ENCODE data around the gene PLVAP.

The PLVAP gene

DNA sequence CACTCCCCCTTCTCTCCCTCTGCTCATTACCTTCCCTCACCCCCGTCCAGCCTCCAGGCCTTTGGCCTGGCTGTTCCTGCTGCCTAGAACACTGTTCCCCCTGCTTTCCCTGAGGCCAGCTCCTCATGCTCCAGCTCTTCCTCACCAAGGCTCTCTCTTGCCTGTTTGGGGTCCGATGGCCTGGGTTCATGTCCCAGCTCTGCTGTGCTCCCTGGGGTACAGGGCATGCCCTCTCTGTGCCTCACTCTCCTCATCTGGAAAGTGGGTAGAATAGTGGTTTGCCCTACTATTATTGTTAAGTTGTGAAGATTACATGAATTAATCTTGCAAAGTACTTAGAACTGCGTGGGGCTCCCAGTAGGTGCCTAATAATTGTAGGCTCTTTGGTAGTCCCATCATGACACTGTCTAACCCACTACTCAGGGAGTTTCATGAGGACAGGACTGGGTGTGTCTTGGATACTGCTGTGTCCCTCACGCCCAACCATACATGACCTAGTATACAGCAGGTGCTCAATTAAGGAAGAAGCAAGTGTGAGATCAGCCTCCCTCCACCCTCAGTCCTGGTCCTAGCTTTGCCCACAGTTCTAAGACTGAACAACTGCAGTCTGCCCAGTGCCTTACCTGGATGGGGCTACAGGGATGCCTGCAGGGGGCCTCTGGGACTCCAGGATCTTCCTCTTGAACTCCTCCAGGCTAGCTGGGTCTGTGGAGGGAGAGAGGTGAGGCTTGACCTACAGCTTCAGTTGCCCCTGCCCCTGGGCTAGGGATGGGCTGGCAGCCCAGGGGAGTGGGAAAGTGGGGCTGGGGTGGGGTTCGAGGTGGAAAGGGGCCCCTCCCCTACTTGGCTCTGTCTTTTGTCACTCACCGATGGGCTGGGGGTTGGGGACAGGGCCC, 17.0 kb downstream of the PLVAP start:
- in situ Hi-C loops (cut with MboI; ENCODE audit: low sequenced_read_pairs) = no loop called here

DNA sequence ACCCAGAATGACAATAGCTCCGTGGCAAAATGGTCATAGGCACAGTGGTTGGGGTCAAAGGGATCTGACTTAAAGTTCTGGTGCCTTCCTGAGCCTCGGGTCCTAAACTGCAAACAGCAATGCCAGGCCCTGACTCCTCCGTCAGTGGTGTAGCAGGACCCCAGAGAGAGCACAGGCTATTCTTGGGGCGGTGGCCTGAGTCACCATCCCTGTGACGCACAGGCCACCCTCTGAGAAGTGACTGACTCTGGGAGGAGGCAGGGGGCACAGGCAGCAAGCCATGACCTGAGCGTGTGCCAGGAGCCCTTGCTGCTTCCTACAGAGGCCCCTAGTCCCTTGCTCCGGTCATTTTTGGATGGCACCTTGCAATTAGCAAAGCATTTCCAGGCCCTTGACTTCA, 18.7 kb downstream of the PLVAP start:
- in situ Hi-C loops (cut with MboI; ENCODE audit: low sequenced_read_pairs) = no loop called here

- in situ Hi-C loops (cut with MboI; ENCODE audit: low sequenced_read_pairs) = no loop called here
Observed at GRCh38 chr19:17357724-17358123, 19.4 kb downstream of the PLVAP start.

DNA sequence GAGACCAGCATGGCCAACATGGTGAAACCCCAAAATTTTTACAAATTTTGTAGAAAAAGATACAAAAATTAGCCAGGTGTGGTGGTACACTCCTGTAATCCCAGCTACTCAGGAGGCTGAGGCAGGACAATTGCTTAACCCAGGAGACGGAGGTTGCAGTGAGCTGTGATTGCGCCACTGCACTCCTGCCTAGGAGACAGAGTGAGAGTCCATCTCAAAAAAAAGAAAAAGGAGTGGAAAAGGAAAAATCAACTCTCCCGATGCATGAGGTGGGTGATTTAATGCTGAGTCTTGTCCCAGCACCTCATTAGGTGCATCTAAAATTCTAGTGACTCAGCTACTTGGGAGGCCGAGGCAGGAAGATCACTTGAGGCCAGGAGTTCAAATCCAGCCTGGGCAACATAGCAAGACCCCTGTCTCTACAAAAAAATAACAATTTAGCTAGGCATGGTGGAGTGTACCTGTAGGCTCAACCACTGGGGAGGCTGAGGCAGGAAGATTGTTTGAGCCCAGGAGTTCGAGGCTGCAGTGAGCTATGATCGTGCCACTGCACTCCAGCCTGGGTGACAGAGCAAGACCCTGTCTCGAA, 20.0 kb downstream of the PLVAP start:
- in situ Hi-C loops (cut with MboI; ENCODE audit: low sequenced_read_pairs) = no loop called here

DNA sequence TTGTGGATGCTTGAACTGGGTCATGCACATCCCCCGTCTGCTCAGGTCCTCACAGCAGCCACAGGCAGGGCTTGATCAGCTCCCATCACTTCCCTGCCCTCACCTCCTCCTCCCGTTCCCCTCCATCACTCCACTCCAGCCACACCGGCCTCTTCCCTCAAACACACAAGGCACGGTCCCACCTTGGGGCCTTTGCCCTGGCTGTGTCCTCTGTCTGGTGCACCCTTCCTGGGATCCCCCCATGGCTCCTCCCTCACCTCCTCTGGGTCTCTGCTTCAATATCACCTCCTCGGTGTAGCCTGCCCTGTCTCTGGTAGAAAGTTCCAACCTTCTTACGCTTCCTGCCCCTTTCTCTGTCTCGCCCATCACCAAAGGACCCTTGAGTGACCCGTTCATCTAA, 23.8 kb downstream of the PLVAP start:
- in situ Hi-C loops (cut with MboI; ENCODE audit: low sequenced_read_pairs) = no loop called here

GRCh38 chr19:17352608-17353280, 24.4 kb downstream of the PLVAP start:
- in situ Hi-C loops (cut with MboI; ENCODE audit: low sequenced_read_pairs) = no loop called here

DNA sequence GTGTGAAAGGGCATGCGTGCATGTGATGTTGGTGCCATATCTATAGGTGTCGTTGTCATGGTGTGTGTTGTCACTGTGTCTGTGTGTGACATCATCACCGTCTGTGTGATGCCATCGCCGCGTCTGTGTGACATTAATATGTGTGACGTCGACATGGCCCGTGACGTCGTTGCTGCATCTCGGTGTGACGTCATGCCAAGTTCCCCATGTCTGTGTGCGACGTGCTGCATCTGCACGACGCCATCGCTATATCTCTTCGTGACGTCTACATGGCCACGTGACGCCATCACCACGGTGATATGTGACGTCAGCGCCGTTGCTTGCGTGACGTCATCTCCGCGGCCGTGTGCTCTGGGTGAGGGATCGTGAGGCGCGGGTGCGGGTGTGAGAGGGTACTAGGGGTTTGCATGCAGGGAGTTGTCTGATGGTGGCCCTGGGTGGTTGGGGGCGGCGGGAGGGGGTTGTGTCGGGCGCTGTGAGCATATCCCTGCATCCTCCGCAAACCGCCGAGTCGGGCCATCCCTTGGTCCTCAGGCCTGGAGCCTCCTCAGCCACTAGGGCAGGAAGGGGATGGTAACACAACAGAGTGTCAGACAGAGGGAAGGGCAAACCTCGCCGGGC, 25.2 kb downstream of the PLVAP start:
- in situ Hi-C loops (cut with MboI; ENCODE audit: low sequenced_read_pairs) = no loop called here

- in situ Hi-C loops (cut with MboI; ENCODE audit: low sequenced_read_pairs) = no loop called here
Observed at GRCh38 chr19:17348700-17349099, 28.4 kb downstream of the PLVAP start.

DNA sequence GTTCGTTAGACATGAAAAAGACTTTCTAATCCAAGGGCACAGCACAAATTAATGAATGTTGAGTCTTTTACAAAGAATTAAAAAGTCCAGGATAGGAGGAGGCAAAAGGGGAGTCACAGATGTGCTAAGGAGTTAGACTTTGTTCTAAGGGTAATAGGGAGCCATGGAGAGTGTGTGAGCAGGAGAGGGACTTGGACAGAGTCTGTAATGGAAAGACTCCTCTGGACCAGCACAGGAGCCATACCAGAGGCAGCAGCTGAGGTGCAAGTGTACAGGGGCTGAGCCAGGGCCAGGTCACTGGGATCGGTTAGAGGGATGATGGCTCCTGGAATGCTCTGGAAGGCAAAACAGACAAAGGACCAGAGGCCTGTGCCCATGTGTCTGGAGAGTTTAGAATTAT, 29.3 kb downstream of the PLVAP start:
- in situ Hi-C loops (cut with MboI; ENCODE audit: low sequenced_read_pairs) = no loop called here

DNA sequence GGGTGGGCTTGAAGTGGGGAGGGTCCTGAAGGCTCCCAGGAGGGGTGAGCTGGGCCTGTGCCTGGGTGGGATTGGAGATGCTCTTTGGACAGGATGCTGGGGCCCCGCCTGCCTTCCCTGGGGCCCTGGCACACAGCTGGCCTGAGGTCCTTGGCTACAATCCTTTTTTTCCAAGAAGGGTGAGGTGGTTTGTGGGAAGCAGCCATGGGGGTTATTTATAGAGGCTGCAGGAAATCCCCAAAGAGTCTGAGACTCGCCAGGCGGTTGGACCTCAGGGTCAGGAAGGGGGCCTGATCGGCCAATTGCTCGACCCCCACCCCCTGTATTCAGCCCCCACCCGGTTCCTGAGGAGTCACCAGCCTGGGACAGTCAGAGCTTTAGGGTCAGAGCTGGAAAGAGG, 29.8 kb downstream of the PLVAP start:
- in situ Hi-C loops (cut with MboI; ENCODE audit: low sequenced_read_pairs) = no loop called here

DNA sequence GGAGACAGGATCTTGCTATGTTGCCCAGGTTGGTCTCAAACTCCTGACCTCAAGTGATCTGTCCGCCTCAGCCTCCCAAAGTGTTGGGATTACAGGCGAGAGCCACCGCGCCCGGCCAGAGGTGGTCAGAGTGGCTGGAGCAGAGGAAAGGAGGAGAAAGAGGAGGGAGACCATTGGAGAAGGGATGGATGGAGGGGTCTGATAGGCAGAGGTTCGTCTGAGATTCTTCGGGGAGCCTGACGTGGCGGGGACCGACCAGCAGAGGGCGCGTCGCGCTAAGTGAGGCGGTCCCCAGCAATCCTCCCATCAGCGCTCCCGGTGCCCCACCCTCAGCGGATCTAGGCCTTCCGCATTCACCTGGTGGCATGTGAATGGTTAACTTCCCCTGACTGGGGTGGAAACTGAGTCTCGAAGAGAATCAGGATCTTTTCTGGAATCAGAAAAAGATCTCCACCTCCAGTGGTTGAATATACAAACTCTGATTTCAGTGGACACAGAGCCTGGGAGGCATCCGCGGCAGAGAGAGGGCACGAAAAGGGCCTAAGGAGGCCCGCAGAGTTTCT, 31.0 kb downstream of the PLVAP start:
- in situ Hi-C loops (cut with MboI; ENCODE audit: low sequenced_read_pairs) = no loop called here

DNA sequence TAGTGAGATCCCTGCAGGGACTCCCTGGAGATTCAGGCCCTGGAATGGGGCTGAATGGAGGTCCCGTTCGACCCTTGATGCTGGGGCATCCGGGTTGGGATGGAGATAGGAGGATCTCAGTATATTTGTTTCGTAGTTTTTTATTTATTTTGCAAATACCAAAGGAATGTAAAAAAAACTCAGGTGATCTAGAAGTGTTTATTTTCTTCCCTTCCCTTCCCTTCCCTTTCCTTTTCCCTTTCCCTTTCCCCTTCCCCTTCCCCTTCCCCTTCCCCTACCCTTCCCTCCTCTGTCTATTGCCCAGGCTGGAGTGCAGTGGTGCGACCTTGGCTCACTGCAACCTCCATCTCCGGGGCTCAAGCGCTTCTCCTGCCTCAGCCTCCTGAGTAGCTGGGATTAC, 35.3 kb downstream of the PLVAP start:
- in situ Hi-C loops (cut with MboI; ENCODE audit: low sequenced_read_pairs) = no loop called here

- in situ Hi-C loops (cut with MboI; ENCODE audit: low sequenced_read_pairs) = no loop called here
Observed at GRCh38 chr19:17341386-17341785, 35.8 kb downstream of the PLVAP start.

DNA sequence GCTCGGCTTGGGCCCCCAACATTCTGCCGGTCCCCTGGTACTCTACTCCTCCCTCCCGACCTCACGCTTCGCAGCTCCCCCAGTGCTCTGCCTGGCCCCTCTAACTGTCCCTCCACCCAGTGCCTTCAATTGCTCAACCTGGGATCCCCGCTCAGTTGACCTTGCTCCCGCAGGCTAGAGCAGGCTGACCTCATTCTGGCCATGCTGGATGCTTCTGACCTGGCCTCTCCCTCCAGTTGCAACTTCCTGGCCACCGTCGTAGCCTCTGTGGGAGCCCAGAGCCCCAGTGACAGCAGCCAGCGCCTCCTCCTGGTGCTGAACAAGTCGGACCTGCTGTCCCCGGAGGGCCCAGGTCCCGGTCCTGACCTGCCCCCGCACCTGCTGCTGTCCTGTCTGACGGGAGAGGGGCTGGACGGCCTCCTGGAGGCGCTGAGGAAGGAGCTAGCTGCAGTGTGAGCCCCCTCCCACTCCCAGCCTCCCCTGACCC, 36.2 kb downstream of the PLVAP start:
- in situ Hi-C loops (cut with MboI; ENCODE audit: low sequenced_read_pairs) = no loop called here

- in situ Hi-C loops (cut with MboI; ENCODE audit: low sequenced_read_pairs) = no loop called here
Observed at GRCh38 chr19:17340302-17340870, 36.8 kb downstream of the PLVAP start.

- in situ Hi-C loops (cut with MboI; ENCODE audit: low sequenced_read_pairs) = no loop called here
Observed at GRCh38 chr19:17339088-17339741, 37.9 kb downstream of the PLVAP start.

GRCh38 chr19:17338433-17339078, 38.6 kb downstream of the PLVAP start:
- in situ Hi-C loops (cut with MboI; ENCODE audit: low sequenced_read_pairs) = no loop called here

GRCh38 chr19:17337675-17338432, 39.3 kb downstream of the PLVAP start:
- in situ Hi-C loops (cut with MboI; ENCODE audit: low sequenced_read_pairs) = no loop called here

Measured in HL-60/S4 treated with retinoic acid at 250 ng/mL for 4 days and 3 days (cell line).